H1 (cell line): ENCODE measurements around the gene ARSK. TPM values are rescaled to one million over a fixed set of nuclear protein-coding genes. Genes with fewer than 3 reads are reported as not detected.

ENCODE experiments used
- KDM1A ChIP-seq: fragments of 200-600, 300-600 bp; sonication (generic); IDR thresholded peaks from 2 replicates; pipeline ENCODE4 v1.7.1; 2016; ENCODE audit warnings: mild to moderate bottlenecking, low read length, borderline replicate concordance
- polyA plus RNA-seq, 7 experiments: library from polyadenylated mRNA; depleted of rRNA in 3 of 7; stranded (reverse) in 5 of 7; unstranded in 2 of 7; fragments of >200 nt in 5 of 7; fragments of 200-250 nt in 2 of 7; gene quantifications; 1 replicate in 5 of 7; 2 replicates in 1 of 7; 4 replicates in 1 of 7; pipeline versions ENCODE4 v1.2.1 to v1.2.3, GENCODE V29; 2011 to 2013; ENCODE audit warnings: missing spikeins in 2 of 7, mixed read lengths in 2 of 7
- total RNA-seq: library from RNA; stranded (reverse); fragmentation: NEBNext Ultra II Directional; extraction: Animal tissue kit (Norgen Biotek cat#: 25700); gene quantifications from 2 replicates; pipeline ENCODE4 v1.2.1, GENCODE V29; 2021

ARSK gene
- total and polyA plus RNA-seq, 2 of the 8 experiments (the other 6 are each of a cell fraction or from before 2014, with no cell fraction given): 8.4 to 14.1 TPM

- no peak for TF ChIP-seq KDM1A
Measured at GRCh38 chr5:95617057-95617456, 62.2 kb downstream of the ARSK start (continued).
